ENCODE results near the gene AP1S1.

DNA sequence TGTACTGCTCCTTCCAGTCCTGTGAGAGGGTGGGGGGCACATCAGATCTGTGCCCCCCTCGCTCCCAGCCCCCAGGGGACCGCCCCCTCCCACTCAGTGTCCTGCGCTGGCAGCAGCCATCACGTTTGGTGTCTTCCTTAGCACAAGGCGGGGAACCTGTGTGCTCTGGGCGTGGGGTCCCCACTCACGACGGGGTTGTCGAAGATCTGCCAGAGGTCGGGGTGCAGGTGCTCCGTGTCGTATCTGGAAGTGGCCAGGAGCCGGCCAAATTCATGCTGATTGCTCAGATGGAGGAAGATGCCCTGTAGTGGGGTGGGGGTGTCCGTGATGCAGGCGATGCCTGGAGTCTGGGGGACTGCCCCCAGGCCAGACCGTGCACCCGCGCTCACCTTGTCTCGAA lies 55.9 kb downstream of the AP1S1 start:
- TF ChIP-seq CTCF (IDR thresholded peaks at IDR 0.05; ENCODE audit: poor library complexity): no peak
- TF ChIP-seq EZH2 (IDR thresholded peaks at IDR 0.05; ENCODE audit: borderline replicate concordance): no peak
